Subcutaneous adipose tissue (tissue), 4 donors: ENCODE results near the gene QRICH1. TPM values are rescaled to one million over a fixed set of nuclear protein-coding genes. Genes with fewer than 3 reads are reported as not detected.

Experiments
- CTCF ChIP-seq: fragments of 450-650 bp; IDR thresholded peaks from one replicate; pipeline ENCODE4 v1.5.1; 2016; ENCODE audit warnings: low read depth, mild to moderate bottlenecking, control low read depth, antibody characterized with exemption, moderate library complexity
- total RNA-seq, 4 donors: library from RNA; depleted of rRNA; stranded (reverse); fragments of >200 nt; gene quantifications; one replicate each; pipeline ENCODE4 v1.1.0, GENCODE V29; 2016

QRICH1 gene
- total RNA-seq, 4 donors from 2014 or later = 47.9 to 90.7 (median 76.5) TPM

- no peak for TF ChIP-seq CTCF
These were observed 92.7 kb downstream of the QRICH1 start for GRCh38 chr3:49001155-49001554.

- TF ChIP-seq CTCF = no peak
These were observed 94.6 kb downstream of the QRICH1 start for GRCh38 chr3:48999085-48999858.

- TF ChIP-seq CTCF = no peak
These were observed 95.9 kb downstream of the QRICH1 start for GRCh38 chr3:48997714-48998637.

- no peak for TF ChIP-seq CTCF
These were observed 96.7 kb downstream of the QRICH1 start for GRCh38 chr3:48997102-48997635.

- TF ChIP-seq CTCF = no peak
These were observed 97.2 kb downstream of the QRICH1 start for GRCh38 chr3:48996640-48997039.

GRCh38 chr3:48993834-48994233 is 100.0 kb downstream of the QRICH1 start:
- TF ChIP-seq CTCF = no peak

GRCh38 chr3:48991851-48992545 is 101.9 kb downstream of the QRICH1 start:
- TF ChIP-seq CTCF = no peak
